Mucosa of descending colon (tissue), 3 donors: ENCODE results near the gene PRDM4. TPM values are rescaled to one million over a fixed set of nuclear protein-coding genes. Genes with fewer than 3 reads are reported as not detected.
A peak's percentile ranks its signal among the peaks of the same experiment; 100 is the strongest.

ENCODE experiments used
- ATAC-seq: fragments of 200-7000 bp; cut with Tn5 transposase; one replicate; pipeline ENCODE4 v1.9.1; 2020; ENCODE audit warnings: mild to moderate bottlenecking, moderate library complexity
- DNase-seq, 3 donors: peaks; one replicate each; pipeline ENCODE4 v3.0.0-alpha.2; 2020
- H3K36me3 ChIP-seq: fragments of 200-600 bp; one replicate; pipeline ENCODE4 v1.8.0; 2021; ENCODE audit warnings: low read depth, mild to moderate bottlenecking
- H3K4me1 ChIP-seq: fragments of 200-600 bp; one replicate; pipeline ENCODE4 v1.8.0; 2021; ENCODE audit warnings: low read depth, mild to moderate bottlenecking
- H3K4me3 ChIP-seq: fragments of 200-600 bp; one replicate; pipeline ENCODE4 v1.8.0; 2021; ENCODE audit warnings: mild to moderate bottlenecking
- H3K9me3 ChIP-seq: fragments of 200-600 bp; one replicate; pipeline ENCODE4 v1.8.0; 2021; ENCODE audit warnings: mild to moderate bottlenecking
- intact Hi-C, 2 donors: fragments of 100-400 bp; cut with DNase I in 1 of 2; cut with micrococcal nuclease in 1 of 2; formaldehyde crosslinking; loops; one replicate each; pipeline versions ENCODE4 v1.11.0 to v1.11.1; 2022; cut with DNase I, micrococcal nuclease
- total RNA-seq, 3 donors: library from RNA; stranded (reverse); fragmentation: NEBNext Ultra II Directional in 2 of 3; extraction: Animal tissue kit (Norgen Biotek cat#: 25700) in 2 of 3; gene quantifications; one replicate each; pipeline versions ENCODE4 v1.2.1 to v1.2.4, GENCODE V29; 2021 to 2023
- TF ChIP-seq, protein P1 (sequence below): fragments of 200-600 bp; IDR thresholded peaks from one replicate; pipeline ENCODE4 v1.8.0; 2022; ENCODE audit warnings: antibody characterized with exemption, mild to moderate bottlenecking
- donor health status: DM: no; HTN: no; CAD: no; lungs with moderate emphysema.
- donor health status: DM: no; HTN: no; CAD: no.
- donor health status: DM: no; HTN: yes; CAD: no.

Gene PRDM4
- total RNA-seq, 3 donors from 2014 or later, result 38.4 to 44.4 (median 39.9) TPM

DNA sequence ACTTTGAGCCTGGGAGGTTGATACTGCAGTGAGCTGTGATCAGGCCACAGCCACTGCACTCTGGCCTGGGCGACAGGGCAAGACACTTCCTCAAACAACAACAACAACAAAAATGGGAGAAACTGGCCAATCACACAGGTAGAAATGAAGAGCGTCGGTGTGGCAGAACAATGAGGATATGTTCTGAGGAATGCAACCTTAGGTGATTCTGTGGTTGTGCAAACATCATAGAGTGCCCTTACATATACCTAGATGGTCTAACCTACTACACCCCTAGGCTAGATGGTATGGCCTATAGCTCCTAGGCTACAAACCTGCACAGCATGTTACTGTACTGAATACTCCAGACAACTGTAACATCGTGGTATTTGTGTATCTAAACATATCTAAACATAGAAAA is 3.7 kb upstream of the PRDM4 start:
- Histone ChIP-seq H3K9me3 (no peaks in the 10 kb centered on the region), H3K36me3 (no peaks in the 10 kb centered on the region), H3K4me1 (peaks cover 5% of the 10 kb centered on the region), H3K4me3 (no peak overlapping the region)
- ATAC-seq (no peak), DNase-seq (no peak)
- TF ChIP-seq, protein P1, sequence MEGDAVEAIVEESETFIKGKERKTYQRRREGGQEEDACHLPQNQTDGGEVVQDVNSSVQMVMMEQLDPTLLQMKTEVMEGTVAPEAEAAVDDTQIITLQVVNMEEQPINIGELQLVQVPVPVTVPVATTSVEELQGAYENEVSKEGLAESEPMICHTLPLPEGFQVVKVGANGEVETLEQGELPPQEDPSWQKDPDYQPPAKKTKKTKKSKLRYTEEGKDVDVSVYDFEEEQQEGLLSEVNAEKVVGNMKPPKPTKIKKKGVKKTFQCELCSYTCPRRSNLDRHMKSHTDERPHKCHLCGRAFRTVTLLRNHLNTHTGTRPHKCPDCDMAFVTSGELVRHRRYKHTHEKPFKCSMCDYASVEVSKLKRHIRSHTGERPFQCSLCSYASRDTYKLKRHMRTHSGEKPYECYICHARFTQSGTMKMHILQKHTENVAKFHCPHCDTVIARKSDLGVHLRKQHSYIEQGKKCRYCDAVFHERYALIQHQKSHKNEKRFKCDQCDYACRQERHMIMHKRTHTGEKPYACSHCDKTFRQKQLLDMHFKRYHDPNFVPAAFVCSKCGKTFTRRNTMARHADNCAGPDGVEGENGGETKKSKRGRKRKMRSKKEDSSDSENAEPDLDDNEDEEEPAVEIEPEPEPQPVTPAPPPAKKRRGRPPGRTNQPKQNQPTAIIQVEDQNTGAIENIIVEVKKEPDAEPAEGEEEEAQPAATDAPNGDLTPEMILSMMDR, result no peak
- intact Hi-C loops, result no loop called here

DNA sequence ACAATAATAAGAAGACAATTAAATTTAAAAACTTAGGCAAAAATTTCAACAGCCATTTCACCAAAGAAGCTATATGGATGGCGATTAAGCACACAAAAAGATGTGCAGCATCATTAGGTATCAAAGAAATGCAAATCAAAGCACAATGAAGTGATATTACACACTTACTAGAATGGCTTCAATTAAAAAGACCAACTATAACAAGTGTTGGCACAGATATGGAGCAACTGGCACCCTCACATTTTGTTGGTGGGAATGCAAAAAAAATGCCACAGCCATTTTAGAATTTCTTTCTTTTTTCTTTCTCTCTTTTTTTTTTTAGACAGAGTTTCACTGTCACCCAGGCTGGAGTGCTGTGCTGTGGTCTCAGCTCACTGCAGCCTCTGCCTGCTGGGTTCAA is 1.9 kb upstream of the PRDM4 start:
- H3K36me3 ChIP-seq, result no peaks in the 10 kb centered on the region
- ATAC-seq (no peak), DNase-seq (no peak)
- TF ChIP-seq, protein P1, result no peak
- intact Hi-C loops, result no loop called here
- peaks cover 19% of the 10 kb centered on the region for H3K4me1 ChIP-seq
- no peak overlapping the region for H3K4me3 ChIP-seq
- no peaks in the 10 kb centered on the region for H3K9me3 ChIP-seq

DNA sequence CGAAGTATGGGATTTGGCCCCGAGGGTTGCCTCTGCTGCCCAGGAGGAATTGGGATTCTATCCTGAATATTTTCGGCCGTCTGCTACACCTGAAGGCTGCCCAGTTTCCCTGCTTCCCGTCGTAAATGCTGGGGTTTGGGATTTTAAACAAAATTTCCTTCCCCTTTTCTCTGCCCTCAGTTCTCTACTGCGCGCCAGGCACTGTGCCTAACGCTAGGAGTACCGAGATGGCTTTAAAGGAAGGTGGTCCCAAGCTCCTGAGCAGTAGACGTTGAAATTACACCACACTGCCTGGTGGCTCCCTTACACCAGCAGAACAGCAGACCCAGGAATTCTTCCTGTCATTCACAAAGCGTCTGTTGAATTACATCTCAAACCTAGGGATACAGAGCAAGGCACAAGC is 566 bp upstream of the PRDM4 start:
- H3K4me3 ChIP-seq, result peak overlapping the region; percentile 56
- intact Hi-C loops, result no loop called here
- no peaks in the 10 kb centered on the region for H3K9me3 ChIP-seq
- peaks cover 19% of the 10 kb centered on the region for H3K4me1 ChIP-seq
- ATAC-seq (no peak), DNase-seq (no peak)
- no peaks in the 10 kb centered on the region for H3K36me3 ChIP-seq
- TF ChIP-seq, protein P1, result no peak

DNA sequence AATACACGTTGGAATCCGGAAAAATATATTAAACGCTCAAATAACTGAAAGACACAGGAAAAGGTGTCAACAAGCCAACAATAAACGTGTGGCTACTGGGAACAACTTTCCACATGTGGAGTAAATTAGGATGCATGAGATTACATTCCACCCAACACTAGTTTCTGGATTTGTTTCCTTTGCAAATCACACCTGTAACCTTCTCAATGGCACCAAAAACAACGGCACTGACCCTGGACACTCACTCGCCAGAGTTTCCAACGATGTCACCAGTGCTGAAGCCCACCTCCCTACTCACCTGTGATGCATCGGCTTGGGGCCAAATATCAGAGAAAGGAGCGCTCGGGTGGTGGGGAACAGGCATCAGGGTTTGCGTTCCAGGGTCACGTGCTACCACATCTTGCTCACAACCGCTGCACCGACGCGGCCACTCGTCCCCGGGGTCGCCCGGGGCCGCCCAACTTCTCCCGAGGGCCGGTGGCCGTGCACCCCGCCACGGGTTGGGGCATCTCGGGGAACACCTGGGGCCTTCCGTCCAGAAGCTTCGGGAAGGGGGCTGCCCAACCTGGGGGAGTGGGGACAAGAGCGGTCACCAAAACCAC is 629 bp downstream of the PRDM4 start:
- DNase-seq, result peak; percentile 45 to 71 (median 68)
- peak overlapping the region; percentile 56 for H3K4me3 ChIP-seq
- peaks cover 19% of the 10 kb centered on the region for H3K4me1 ChIP-seq
- no peaks in the 10 kb centered on the region for H3K9me3 ChIP-seq
- intact Hi-C loops, result no loop called here
- TF ChIP-seq, protein P1, result no peak
- H3K36me3 ChIP-seq, result peaks cover 5% of the 10 kb centered on the region
- peak; percentile 2 for ATAC-seq

DNA sequence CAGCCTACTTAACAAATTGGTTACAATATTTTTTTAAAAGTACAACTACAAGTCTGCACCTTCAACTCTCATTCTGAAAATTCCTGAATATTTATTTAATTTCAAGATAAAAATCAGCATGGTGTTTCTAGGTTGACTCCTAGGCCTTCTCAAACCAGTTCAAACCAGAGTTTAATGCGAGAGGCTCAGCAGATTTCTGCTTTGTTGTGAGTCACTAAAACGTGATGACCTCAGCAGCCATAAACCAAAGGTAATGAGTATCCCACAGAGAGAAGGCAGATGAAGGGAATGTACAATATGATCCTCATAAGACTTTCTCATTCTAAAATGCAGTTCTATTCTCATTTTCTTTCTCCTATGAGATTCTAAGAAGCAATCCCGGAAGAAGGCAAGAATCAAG is 1.5 kb downstream of the PRDM4 start:
- intact Hi-C loops, result no loop called here
- Histone ChIP-seq H3K9me3 (no peaks in the 10 kb centered on the region), H3K36me3 (peaks cover 5% of the 10 kb centered on the region), H3K4me1 (peaks cover 19% of the 10 kb centered on the region), H3K4me3 (no peak overlapping the region)
- DNase-seq (peak in 1 of 3 donors; percentile 80), ATAC-seq (peak; percentile 71)
- TF ChIP-seq, protein P1, result no peak

DNA sequence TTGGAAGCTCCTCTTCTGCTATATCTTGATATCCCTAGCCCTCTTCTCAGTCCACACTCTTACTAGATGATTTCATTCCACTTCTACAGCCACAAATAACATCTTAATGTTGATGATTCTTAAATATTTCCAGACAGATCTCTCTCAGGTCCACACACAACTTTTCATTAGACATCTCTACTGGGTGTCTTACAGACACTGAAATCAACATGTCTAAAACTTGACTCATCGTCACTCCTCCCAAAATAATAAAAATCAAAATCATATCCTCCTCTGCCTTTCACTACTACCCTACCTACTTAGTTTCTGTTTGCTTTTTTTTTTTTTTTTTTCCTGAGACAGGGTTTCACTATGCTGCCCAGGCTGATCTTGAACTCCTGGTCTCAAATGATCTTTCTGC is 11.9 kb downstream of the PRDM4 start:
- Histone ChIP-seq H3K4me1 (no peaks in the 10 kb centered on the region), H3K9me3 (no peaks in the 10 kb centered on the region), H3K36me3 (peaks cover 13% of the 10 kb centered on the region), H3K4me3 (no peak overlapping the region)
- DNase-seq (no peak), ATAC-seq (no peak)
- intact Hi-C loops, result no loop called here
- TF ChIP-seq, protein P1, result no peak
